Effector memory CD8-positive, alpha-beta T cell (primary cell): ENCODE data around the gene ZDHHC1.
"Not testable (repeated sequence)": the region's sequence is repeated elsewhere in the genome, so short reads cannot be mapped to it uniquely, and the experiment has no call there.

Experiments
- ATAC-seq: fragments of 150-1000 bp; cut with Tn5 transposase; replicated peaks from 2 replicates; pipeline ENCODE4 v1.10.0; 2021; ENCODE audit warnings: mild to moderate bottlenecking, moderate library complexity
- DNase-seq, 3 experiments: peaks; one replicate each; pipeline ENCODE4 v3.0.0; 2021
- H3K27ac Mint-ChIP-seq, 2 donors: one replicate each; pipeline ENCODE4 v1.8.0; 2022; ENCODE audit warnings: mild to moderate bottlenecking in 2 of 2, mixed read lengths in 2 of 2, moderate library complexity in 2 of 2
- H3K27me3 Mint-ChIP-seq, 2 donors: one replicate each; pipeline ENCODE4 v1.8.0; 2022; ENCODE audit warnings: mixed read lengths in 2 of 2
- H3K36me3 Mint-ChIP-seq: one replicate; pipeline ENCODE4 v1.8.0; 2022; ENCODE audit warnings: mild to moderate bottlenecking, moderate library complexity, mixed read lengths; ENCODE audit not compliant: insufficient read depth
- H3K4me1 Mint-ChIP-seq, 2 donors: one replicate each; pipeline ENCODE4 v1.8.0; 2022; ENCODE audit warnings: low read depth in 2 of 2, mixed read lengths in 2 of 2
- H3K4me3 Mint-ChIP-seq, 2 donors: one replicate each; pipeline ENCODE4 v1.8.0; 2022; ENCODE audit warnings: mild to moderate bottlenecking in 2 of 2, mixed read lengths in 2 of 2, moderate library complexity in 2 of 2
- H3K9me3 Mint-ChIP-seq, 2 donors: one replicate each; pipeline ENCODE4 v1.8.0; 2022; ENCODE audit warnings: mixed read lengths in 2 of 2

ZDHHC1 gene

GRCh38 chr16:67423611-67424260 lies 7.5 kb upstream of the ZDHHC1 start:
- no peaks in the 10 kb centered on the region for H3K4me1 Mint-ChIP-seq
- DNase-seq (no peak), ATAC-seq (no peak)
- H3K27ac Mint-ChIP-seq, result no peak overlapping the region
- H3K36me3 Mint-ChIP-seq, result no peaks in the 10 kb centered on the region
- H3K9me3 Mint-ChIP-seq, result no peaks in the 10 kb centered on the region
- H3K27me3 Mint-ChIP-seq, result peaks cover 46 to 78% of the 10 kb centered on the region in 2 donors
- H3K4me3 Mint-ChIP-seq, result no peak overlapping the region

DNA sequence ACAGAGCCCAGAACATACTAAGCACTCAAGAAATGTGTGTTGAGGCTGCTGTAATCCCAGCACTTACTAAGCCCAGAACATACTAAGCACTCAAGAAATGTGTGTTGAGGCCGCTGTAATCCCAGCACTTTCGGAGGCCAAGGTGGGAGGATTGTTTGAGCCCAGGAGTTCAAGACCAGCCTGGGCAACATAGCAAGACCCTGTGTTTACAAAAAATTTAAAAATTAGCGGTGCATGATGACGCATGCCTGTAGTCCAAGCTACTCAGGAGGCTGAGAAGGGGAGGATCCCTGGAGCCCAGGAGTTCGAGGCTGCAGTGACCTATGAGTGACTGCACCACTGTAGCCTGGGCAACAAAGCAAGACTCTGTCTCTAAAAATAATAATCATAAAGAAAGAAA lies 6.7 kb upstream of the ZDHHC1 start:
- no peak overlapping the region for H3K4me3 Mint-ChIP-seq
- H3K9me3 Mint-ChIP-seq, result no peaks in the 10 kb centered on the region
- no peaks in the 10 kb centered on the region for H3K36me3 Mint-ChIP-seq
- ATAC-seq, result no peak
- H3K27me3 Mint-ChIP-seq, result peaks cover 46 to 74% of the 10 kb centered on the region in 2 donors
- no peaks in the 10 kb centered on the region for H3K4me1 Mint-ChIP-seq
- no peak for DNase-seq
- H3K27ac Mint-ChIP-seq, result no peak overlapping the region

- ATAC-seq, result no peak
- Mint-ChIP-seq H3K9me3 (no peaks in the 10 kb centered on the region), H3K27me3 (peaks cover 41 to 73% of the 10 kb centered on the region in 2 donors), H3K36me3 (peaks cover 3% of the 10 kb centered on the region), H3K27ac (no peak overlapping the region), H3K4me3 (no peak overlapping the region), H3K4me1 (peaks cover 4 to 5% of the 10 kb centered on the region in 2 donors)
- no peak for DNase-seq
These were observed 4.8 kb upstream of the ZDHHC1 start for GRCh38 chr16:67421030-67421429.

DNA sequence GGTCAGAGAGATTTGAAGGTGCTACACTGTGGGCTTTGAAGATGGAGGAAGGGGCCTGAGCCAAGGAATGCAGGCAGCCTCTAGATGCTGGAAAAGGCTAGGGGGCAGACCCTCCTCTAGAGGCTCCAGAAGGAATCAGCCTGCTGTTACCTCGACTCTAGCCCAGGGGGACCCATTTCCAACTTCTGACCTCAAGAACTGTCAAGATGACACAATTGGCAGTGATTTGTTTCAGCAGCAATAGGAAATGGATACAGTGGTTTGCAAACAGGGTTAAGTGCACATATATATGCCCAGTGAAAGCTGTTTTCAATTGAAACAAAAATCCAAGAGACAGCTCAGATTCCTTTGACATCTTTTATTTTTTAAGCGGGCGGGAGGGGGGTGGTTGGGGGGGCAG lies 3.7 kb upstream of the ZDHHC1 start:
- H3K9me3 Mint-ChIP-seq, result no peaks in the 10 kb centered on the region
- peaks cover 3% of the 10 kb centered on the region for H3K36me3 Mint-ChIP-seq
- no peak for ATAC-seq
- H3K4me1 Mint-ChIP-seq, result peaks cover 8 to 10% of the 10 kb centered on the region in 2 donors
- peaks cover 30 to 64% of the 10 kb centered on the region in 2 donors for H3K27me3 Mint-ChIP-seq
- H3K27ac Mint-ChIP-seq, result no peak overlapping the region
- DNase-seq, result no peak
- H3K4me3 Mint-ChIP-seq, result no peak overlapping the region

GRCh38 chr16:67419502-67419901 lies 3.2 kb upstream of the ZDHHC1 start:
- H3K4me1 Mint-ChIP-seq, result peaks cover 8 to 10% of the 10 kb centered on the region in 2 donors
- ATAC-seq, result no peak
- no peak for DNase-seq
- H3K4me3 Mint-ChIP-seq, result no peak overlapping the region
- no peaks in the 10 kb centered on the region for H3K9me3 Mint-ChIP-seq
- H3K27me3 Mint-ChIP-seq, result peaks cover 29 to 59% of the 10 kb centered on the region in 2 donors
- H3K27ac Mint-ChIP-seq, result no peak overlapping the region
- peaks cover 3% of the 10 kb centered on the region for H3K36me3 Mint-ChIP-seq

GRCh38 chr16:67417333-67418061 lies 1.2 kb upstream of the ZDHHC1 start:
- H3K36me3 Mint-ChIP-seq, result peaks cover 3% of the 10 kb centered on the region
- H3K9me3 Mint-ChIP-seq, result no peaks in the 10 kb centered on the region
- H3K27ac Mint-ChIP-seq, result no peak overlapping the region
- H3K4me3 Mint-ChIP-seq, result peak overlapping the region; percentile 59 to 75
- H3K4me1 Mint-ChIP-seq, result peaks cover 10 to 11% of the 10 kb centered on the region in 2 donors
- no peak for ATAC-seq
- H3K27me3 Mint-ChIP-seq, result peaks cover 17 to 48% of the 10 kb centered on the region in 2 donors
- no peak for DNase-seq

DNA sequence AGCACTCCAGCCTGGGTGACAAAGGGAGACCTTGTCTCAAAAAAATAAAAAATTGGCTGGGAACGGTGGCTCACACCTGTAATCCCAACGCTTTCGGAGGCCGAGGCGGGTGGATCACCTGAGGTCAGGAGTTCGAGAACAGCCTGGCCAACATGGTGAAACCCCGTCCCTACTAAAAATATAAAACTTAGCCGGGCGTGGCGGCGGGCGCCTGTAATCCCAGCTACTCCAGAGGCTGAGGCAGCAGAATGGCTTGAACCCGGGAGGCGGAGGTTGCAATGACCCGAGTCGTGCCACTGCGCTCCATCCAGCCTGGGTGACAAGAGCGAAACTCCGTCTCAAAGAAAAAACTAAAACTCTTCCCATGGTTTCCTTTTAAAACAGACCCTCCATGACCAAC lies 856 bp downstream of the ZDHHC1 start:
- Mint-ChIP-seq H3K27me3 (peaks cover 13 to 34% of the 10 kb centered on the region in 2 donors), H3K27ac (peak overlapping the region in 1 of 2 donors; percentile 49), H3K4me1 (peaks cover 10 to 11% of the 10 kb centered on the region in 2 donors), H3K4me3 (peak overlapping the region; percentile 68 to 69)
- not testable (repeated sequence) for DNase-seq, H3K36me3 Mint-ChIP-seq, H3K9me3 Mint-ChIP-seq, ATAC-seq

DNA sequence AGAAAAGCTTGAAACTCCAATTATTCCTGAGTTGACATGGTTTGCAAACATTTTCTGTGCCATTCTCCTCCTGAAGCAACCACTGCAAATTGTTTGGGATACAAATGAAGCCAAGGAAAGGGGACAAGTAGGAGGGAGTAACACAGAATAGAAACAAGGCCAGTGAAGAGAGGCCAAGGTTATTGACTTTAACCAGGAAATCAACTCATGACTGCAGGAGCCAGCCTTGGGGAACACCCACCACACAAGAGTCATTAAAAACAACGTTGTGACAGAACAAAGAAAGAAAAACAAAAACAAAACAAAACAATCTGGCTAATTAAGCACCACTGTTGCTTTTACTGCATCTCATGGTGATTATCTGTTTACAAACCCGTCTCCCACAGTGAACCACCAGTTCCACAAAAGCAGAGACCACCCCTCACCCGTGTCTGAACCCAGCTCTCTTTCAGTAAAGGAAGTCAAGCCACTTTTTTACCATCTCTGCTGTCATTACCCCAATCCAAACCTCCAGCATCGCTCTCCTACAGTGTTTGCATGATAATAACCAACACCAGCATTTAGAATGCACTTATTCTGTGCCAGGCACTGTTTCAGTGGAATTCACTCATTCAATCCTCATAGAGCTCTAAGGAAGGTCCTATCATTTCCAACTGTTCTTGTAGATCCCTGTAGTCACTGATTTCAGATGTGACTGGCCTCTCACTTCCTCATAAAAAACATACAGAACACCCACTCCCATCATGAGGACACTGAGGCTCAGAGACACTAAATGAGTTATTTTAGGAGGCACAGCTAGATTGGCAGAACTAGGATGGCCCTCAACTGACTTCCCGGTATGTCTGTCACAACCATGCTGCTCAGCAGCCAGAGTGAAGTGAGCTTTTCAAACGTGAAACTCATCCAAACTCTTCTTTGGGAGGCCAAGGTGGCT lies 2.0 kb downstream of the ZDHHC1 start:
- Mint-ChIP-seq H3K9me3 (no peaks in the 10 kb centered on the region), H3K4me3 (peak overlapping the region; percentile 24 to 69), H3K27me3 (peaks cover 10 to 35% of the 10 kb centered on the region in 2 donors), H3K36me3 (peaks cover 3% of the 10 kb centered on the region), H3K27ac (no peak overlapping the region), H3K4me1 (peaks cover 10 to 11% of the 10 kb centered on the region in 2 donors)
- ATAC-seq (no peak), DNase-seq (no peak)

- no peak for ATAC-seq
- no peak for DNase-seq
- no peak overlapping the region for H3K27ac Mint-ChIP-seq
- peaks cover 9 to 35% of the 10 kb centered on the region in 2 donors for H3K27me3 Mint-ChIP-seq
- H3K36me3 Mint-ChIP-seq, result no peaks in the 10 kb centered on the region
- H3K4me1 Mint-ChIP-seq, result peaks cover 9 to 10% of the 10 kb centered on the region in 2 donors
- H3K9me3 Mint-ChIP-seq, result no peaks in the 10 kb centered on the region
- no peak overlapping the region for H3K4me3 Mint-ChIP-seq
These were observed 4.0 kb downstream of the ZDHHC1 start for GRCh38 chr16:67412294-67412693.

DNA sequence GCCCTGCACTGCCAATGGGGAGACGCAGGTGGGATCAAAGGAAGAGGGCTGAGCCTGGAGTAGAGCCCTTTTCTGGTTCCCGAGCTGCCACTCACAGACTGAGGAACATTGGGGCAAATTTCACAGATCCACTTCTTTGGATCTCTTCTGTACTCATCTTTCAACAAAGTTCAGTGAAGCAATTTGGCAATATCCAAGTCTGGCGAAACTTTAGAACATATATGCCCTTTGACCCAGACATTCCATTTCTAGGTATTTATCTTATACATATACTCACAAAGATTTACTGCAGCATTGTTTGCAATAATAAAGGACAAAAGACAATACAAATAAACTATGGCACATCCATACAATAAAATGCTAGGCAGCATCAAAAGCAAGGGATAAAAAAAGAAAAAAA lies 4.9 kb downstream of the ZDHHC1 start:
- Mint-ChIP-seq H3K4me1 (peaks cover 5 to 6% of the 10 kb centered on the region in 2 donors), H3K36me3 (no peaks in the 10 kb centered on the region), H3K27ac (no peak overlapping the region), H3K9me3 (no peaks in the 10 kb centered on the region), H3K4me3 (no peak overlapping the region), H3K27me3 (peaks cover 4 to 25% of the 10 kb centered on the region in 2 donors)
- DNase-seq (no peak), ATAC-seq (no peak)

DNA sequence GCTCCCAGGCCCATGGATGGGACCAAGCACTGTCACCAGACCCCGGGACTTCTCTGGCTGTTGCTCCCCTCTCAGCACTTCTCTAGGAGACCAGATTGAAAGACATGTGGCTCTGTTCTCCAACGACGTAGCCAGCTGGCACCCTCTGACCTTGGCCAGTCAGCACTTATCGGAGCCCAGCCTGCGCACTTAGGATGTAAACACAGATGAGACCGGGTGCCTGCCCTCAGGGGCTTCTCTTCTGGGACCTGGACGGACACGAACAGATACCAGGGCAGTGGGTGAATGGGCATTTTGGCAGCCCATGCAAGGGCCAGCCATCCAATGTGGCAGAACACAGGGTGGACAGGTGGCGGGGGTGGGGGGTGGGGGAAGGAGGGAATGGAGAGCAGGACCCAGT lies 6.6 kb downstream of the ZDHHC1 start:
- Mint-ChIP-seq H3K27ac (no peak overlapping the region), H3K4me1 (peaks cover 0 to 3% of the 10 kb centered on the region in 2 donors), H3K9me3 (no peaks in the 10 kb centered on the region), H3K36me3 (no peaks in the 10 kb centered on the region), H3K4me3 (no peak overlapping the region), H3K27me3 (peaks cover 4 to 24% of the 10 kb centered on the region in 2 donors)
- no peak for ATAC-seq
- DNase-seq, result no peak

DNA sequence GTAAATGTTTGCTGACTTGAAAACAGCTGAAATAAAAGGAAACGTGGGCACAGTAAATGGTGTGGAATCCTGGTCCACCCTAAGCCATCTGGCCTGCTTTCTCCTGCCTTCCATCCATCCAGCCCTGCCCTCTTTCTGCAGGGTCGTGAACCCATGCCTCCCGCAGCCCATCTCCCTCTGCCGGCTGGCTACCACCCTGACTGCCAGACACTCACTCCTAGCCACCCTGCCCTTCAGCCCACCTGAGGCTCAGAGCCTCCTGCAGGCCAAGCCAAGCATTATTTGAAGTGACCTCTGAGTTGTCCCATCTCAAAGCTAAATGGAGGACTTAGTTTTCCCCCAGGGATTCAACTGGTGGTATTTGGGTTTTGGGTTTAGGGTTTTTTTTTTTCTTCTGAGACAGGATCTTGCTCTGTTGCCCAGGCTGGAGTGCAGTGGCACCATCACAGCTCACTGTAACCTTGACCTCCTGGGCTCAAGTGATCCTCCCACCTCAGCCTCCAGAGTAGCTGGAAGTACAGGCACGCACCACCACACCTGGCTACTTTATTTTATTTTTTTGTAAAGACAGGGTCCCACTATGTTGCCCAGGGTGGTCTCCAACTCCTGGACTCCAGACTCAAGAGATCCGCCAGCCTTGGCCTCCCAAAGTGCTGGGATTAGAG lies 8.4 kb downstream of the ZDHHC1 start:
- no peak for ATAC-seq
- no peak overlapping the region for H3K4me3 Mint-ChIP-seq
- H3K27ac Mint-ChIP-seq, result no peak overlapping the region
- no peaks in the 10 kb centered on the region for H3K36me3 Mint-ChIP-seq
- H3K9me3 Mint-ChIP-seq, result no peaks in the 10 kb centered on the region
- H3K4me1 Mint-ChIP-seq, result no peaks in the 10 kb centered on the region
- no peak for DNase-seq
- peaks cover 4 to 38% of the 10 kb centered on the region in 2 donors for H3K27me3 Mint-ChIP-seq
